ENCODE data around the gene PRR22.
"Not testable (repeated sequence)": the region's sequence is repeated elsewhere in the genome, so short reads cannot be mapped to it uniquely, and the experiment has no call there.

PRR22 gene

DNA sequence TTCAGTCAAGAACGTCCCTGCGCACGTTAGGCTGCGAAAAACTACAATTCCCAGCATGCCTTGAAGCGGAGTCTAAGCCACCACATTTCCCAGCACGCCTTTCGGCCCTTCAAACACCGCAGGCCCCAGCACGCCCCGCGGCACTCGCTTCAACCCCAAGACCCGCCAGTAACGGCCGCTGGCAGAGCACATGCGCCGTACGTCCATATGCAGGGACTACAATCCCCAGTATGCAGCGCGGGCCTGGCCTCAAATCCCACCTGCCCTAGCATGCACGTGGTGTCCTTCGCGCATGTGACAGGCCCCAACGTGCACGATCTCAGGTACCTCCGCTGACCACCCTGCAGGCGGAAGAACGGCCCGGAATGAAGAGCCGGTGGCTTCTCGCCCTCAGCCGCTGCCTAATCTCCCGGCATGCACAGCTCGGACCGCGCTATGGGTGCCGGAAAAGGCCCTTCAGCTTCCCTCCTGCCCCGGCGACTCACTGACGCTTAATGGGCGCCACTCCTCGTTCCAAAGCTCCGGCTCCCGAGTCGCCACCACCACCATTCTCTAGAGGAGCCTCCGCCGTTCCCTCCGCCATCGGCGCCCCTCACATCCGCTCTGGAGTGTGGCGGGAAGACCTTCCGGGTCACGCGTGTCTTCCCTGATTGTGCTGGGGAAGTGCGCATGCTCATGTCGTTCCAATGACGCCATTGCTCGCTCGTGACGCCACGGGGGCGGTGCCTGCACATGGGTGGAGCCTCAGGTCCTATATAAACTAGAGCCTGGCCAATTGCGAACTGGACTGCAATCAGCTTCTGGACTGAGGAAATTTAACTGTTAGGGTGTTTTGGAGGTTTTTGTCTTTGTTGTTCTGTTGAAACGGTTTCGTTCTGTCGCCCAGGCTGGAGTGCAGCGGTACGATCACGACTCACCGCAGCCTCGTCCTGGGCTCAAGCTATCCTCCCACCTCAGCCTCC is 6.3 kb upstream of the PRR22 start, which contains the start of gene DUS3L:
DUS3L (minus strand) TSS at position 605 of the 962 bp plus-strand sequence; CDS start at position 583, 22 bp downstream.
- DNase-seq: peak; percentile 93 to 95

DNA sequence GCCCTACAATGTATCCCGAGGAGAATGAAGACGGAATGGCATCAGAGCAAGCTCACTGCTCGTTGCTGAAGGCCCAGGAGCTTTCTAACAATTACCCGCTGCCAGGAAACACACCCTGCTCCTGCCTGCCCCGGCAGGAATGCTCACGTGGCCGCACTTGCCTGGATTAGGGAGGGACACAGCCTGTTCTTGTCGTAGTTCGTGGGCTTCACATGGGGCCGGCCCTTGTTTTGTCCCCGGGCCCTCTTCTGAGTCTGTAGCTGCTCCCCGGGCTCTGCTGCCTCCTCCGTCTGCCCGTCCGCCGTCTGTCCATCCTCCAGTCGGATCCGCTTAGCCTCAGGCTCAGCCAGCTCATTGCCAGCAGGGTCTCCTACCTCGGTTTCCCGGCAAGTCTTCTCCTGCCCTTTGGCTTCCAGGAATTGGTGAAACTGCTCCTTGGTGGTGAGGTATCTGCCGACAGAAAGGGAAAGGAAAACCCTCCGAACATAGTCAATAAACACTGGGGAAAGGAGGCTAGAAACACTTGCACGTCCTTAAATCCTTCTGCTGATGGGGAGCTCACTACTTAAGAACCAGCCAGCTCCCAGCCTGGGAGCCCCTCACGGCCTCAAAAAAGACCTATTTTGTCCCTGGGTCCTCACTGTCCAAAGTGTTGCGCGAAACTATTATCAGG is 5.5 kb upstream of the PRR22 start:
- no peak for DNase-seq

DNA sequence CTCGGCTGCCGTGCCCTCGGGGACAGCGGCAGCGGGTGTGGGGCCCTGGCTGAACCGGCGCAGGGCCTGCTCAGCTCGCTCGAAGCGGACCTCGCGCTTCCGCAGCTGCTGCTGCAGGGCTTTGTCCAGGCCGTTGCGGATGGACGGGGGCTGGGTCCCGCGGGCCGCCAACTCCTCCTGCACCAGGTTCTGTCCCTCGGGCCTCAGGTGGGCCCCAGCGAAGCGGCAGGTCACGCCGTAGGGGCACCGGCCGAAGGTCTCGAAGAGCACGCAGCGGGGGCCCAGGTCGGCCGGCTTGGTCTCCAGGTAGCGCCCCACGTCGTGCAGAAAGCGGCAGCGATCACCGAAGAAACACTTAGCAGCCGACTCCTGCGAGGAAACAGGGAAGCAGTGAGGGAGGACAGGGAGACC is 4.8 kb upstream of the PRR22 start:
- DNase-seq: no peak

DNA sequence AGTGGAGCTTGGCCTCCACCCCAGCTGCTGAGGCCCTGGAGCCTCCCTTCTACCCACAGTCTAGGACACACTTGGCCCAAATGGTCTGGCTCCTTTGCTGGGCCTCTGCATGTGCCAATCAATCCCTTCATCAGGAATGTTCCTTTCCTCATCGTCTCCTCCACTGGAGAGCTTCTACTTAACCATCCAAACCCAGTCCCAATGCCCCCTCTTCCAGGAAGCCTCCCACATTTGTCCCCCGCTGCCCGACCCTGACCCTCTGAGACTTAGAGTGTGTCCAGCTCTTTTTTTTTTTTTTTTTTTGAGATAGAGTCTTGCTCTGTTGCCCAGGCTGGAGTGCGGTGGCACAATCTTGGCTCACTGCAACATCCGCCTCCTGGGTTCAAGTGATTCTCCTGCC is 3.9 kb upstream of the PRR22 start:
- DNase-seq: no peak

DNA sequence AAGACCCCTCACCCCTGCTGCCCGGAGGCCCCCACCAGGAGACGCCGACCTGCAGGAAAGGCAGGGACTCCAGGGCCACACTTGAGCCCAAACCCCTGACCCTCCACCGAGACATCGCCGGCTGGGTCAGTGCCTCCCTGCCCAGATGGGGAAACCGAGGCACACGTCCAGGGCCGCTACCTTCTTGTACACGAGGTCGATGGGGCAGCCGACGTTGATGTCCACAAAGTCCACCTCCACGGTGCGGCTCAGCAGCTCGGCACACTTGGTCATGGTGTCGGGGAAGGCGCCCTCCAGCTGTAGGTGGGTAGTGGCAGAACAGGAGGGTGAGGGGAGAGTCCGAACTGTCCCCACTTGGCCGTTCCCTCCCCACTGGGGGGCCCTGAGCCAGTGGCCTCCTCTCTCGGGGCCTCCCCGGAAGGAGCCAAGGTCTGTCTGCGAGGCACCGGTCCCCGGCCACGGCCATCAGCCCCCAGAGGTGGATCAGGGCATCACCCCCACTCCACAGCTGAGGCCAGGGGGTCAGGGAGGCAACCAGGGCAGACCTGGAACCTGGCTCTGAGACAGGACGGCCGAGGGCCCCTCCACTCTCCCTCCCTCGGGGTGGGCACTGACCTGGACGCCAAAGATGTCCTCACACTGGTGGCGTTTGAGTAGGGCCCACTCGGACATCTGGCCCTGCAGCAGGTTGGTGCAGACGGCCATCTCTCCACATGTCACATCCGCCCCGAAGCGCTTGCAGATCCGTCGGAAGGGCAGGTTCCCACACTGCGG is 3.0 kb upstream of the PRR22 start:
- no peak for DNase-seq

DNA sequence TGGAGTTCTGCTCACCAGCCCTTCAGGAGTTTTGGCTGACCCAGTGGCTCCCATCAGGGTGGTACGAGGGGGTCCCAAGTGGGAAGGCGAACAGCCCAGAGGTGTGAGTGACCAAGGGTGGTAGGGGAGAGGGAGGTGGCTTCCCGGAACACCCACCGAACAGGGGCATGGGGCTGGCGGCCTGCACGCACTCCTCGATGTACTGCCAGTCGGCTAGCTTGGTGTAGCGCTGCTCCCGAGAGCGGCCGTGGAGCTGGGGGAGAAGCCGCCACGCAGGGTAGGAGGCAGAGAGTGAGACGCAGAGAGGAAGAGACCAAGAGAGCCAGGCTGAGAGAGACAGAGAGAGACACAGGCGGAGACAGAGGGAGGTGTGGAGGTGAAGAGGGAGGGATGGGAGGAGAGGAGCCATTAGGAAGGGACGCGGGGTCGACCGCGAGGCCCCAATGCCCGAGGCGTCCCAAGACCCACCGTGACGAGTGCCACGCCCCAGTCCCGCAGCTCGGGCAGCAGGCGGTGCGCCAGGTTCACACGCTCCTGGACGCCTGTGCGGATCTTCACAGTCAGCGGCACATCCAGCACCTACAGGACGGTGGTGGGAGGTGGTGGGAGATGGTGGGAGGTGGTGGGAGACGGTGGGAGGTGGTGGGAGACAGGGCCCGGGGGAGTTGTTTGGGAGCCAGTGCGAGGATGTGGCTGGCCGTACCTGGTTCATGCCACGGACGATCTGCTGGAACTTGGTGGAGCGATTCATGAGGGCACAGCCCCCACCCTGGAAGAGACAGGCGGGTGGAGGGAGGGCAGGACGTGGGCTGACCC is 2.3 kb upstream of the PRR22 start:
- DNase-seq: no peak

DNA sequence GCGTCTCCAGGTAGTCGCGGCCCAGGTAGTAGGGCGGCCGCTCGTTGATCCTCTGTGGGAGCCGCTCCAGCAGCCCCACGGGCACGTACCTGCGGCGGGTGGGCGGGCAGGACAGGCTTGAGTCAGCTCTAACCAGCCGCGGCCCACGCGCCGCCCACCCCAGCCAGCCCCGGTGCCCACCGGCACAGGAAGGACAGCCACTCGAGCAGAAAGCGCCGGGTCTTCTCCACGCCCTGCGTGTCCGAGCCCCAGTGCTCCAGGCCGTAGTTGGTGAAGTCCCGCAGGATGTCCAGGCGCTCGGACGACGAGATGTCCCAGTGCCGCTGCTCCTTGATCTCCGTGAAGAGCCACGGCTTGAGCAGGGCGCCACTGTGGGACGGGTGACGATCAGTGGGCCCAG is 877 bp upstream of the PRR22 start:
- no peak for DNase-seq

DNA sequence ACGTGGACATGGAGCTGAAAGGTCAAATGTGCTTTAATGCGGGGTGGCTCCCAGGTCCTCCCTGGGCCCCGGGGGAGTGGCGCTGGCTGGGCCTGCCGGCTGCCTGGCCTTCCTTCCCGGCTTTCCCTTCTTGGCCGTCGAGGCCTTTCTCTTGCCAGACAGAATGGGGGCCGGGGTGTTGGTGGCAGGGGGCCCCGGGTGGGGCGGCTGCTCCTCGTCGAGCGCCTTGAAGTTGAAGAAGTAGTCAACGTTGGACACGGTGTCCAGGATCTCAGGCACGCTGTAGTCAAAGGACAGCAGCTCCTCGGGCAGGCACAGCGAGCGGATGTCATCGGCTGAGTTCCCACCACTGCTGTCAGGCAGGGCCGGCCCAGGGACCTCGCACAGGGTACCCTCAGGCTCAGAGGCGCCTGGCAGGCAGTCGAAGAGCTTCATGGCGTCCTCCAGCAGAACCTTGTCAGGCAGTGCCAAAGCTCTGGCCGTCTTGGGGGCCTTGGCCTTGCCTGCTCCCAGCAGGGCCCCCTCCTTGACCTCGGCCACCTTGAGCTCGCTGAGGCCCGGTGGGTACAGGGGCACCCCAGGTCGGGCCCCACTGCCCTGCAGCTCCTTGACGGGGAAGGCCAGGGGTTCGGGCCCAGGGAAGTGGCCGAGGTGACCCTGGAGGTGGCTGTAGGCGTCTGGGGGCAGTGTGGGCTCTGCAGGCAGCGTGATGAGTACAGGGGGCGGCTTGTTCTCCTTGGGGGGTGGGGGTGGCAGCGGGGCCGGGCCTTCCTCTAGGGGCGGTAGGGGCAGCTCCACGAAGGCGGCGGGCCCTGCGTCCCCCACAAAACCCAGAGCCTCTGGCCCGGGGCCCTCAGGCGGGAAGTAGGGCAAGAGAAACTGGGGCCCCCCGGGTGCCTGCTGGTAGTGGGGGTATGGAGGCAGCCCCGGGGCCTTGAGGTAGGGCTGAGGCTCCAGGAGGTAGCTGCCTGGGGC is 1.3 kb downstream of the PRR22 start:
- no peak for DNase-seq

DNA sequence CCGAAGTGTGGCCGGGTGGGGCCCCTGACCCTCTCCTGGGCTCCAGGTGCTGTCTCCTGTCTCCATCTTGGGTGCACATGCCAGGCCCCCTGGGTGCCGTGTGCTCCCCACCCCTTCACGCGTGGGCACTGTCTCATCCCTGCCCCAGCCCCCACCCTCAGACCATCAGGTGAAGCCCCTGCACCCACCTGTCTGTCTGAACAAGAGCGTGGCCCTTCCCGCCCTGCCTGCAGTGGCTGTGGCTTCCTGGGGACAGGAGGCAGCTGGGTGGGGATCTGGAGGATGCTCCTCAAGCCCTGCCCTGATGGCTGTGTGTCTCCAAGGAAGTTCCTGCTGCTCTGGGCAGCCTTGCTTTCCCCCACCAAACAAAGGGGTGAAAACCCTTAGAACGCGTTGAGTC is 2.2 kb downstream of the PRR22 start:
- no peak for DNase-seq

DNA sequence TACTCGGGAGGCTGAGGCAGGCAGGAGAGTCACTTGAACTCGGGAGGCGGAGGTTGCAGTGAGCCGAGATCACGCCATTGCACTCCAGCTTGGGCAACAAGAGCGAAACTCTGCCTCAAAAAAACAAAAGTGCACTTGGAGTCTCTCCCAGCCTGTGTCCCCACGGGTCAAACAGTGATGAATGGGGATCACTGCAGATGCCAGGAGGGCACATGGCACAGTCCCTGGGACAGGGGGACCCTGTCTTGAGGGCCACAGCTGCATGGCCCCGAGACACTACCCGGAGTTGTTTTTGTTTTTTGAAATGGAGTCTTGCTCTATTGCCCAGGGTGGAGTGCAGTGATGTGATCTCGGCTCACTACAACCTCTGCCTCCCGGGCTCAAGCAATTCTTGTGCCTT is 3.6 kb downstream of the PRR22 start:
- DNase-seq: not testable (repeated sequence)

DNA sequence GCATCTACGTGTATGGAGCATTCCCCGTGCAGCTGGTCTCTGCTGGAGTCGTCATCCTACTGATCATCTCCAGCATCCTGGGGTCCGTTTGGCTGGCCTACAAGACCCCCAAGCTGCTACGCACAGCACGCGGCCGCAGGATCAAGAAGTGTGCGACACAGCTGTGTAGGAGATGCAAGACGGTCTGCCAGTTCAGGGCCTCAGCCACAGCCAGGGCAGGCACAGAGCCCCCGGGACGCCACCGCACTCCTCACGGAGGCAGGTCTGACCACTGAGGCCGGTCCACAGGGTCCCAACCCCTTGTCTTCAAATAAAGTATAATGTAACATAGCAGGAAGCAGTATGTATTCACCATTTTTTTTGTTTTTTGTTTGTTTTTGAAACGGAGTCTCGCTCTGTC is 6.1 kb downstream of the PRR22 start:
- no peak for DNase-seq

DNA sequence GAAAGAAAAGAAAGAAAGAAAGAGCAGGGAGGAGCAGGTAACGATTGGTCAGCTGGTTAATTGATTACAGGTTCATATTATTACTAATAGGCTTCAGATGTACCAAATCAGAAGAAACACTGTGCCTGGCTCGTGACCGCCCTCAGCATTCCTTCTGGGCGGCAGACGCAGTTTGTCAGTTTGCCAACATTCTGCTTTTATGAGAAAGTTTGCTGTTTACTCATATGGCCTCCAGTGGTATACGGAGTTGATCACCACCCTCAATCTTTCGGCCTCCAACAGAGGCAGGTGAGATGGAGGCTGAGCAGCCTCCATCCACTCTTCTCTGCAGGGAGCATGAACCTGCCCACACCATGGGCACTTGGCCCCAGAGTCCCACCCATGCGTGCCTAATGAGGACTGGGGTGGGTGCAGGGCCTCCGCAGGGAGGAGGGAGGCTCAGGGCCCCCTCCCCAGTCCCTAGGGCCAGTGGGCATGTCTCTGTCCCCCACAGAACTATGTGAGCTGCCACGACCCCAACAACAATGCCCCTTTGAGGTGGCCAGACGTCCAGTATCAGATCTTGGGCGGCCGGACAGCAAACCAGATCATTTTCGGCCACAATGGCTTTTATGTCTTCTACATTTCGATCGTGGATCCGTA is 8.8 kb downstream of the PRR22 start:
- no peak for DNase-seq

DNA sequence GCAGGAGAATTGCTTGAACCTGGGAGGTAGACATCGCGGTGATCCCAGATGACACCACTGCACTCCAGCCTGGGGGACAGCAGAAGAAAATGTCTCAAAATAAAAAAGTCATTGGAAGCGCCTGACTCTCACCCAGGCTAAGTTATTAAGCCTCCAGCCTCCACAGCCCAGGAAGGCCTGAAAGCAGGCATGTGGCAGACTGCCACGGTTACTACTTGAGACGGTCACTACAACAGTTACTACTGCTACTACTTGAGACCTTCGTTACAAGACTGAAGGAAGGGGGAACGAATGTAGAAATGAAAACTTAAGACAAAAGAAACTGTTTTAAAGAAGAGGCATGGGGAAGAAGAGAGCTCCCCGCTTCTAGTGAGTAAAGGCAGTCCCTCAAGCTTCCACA is 9.6 kb downstream of the PRR22 start:
- DNase-seq: no peak

DNA sequence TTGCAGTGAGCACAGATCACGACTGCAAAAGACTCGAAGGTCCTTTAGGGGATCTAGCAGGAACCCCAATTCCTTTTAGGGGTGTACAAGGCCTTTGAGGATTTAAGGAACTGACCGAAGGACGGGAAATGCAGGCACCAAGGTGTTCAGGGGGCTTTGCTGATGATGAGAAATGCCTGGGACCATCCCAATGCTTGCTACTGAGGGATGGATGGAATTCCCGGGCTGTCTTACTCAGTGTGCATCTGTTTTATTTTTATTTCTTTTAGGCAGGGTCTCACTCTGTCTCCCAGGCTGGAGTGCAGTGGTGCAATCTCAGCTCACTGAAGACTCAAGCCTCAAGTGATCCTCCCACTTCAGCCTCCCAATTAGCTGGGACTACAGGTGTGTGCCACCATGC is 11.3 kb downstream of the PRR22 start:
- DNase-seq: no peak

DNA sequence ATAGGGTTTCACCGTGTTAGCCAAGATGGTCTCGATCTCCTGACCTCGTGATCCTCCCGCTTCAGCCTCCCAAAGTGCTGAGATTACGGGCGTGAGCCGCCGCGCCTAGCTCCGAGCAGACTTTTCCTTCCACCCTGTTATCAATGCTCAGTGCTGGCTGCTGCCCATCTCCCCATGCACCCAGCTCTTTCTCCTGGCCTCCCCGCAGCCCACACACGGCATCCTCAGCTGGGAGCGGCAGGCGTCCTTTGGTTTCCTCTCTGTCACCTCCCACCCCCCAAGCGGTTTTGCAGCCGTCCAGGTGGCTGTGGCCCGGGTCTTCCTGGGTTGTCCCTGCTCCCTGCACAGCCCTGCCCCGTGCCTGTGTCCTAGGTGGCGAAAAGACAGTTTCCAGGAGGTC is 12.1 kb downstream of the PRR22 start:
- DNase-seq: no peak

DNA sequence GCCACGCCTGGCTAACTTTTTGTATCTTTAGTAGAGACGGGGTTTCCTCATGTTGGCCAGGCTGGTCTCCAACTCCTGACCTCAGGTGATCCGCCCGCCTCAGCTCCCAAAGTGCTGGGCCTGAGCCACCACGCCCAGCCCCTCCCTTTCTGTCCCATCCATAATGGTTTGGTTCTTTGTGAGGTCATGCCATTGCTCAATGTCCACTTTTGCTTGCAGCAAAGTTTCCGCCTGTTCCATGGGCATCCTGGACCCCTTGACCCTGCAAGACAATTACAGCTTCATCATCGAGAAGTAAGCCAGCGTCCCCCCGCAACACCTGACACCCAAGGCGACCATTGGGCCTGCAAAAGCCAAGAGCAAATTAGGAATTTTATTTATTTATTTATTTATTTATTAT is 16.6 kb downstream of the PRR22 start:
- no peak for DNase-seq

DNA sequence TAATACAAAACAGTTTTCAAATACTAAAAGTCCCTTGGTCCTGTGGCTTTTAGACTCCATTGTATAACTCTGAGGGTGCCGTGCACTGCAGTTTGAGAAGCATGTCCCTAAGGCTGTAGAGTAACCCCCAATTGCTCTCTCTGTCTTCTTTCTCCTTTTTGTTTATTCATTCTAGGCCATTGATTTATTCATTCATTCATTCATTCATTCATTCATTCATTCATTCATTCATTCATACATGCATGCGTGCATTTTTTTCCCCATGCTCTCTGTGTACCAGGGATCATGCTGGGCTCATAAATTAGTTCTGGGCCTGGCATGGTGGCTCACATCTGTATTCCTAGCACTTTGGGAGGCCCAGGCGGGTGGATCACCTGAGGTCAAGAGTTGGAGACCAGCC is 19.3 kb downstream of the PRR22 start:
- DNase-seq: no peak

DNA sequence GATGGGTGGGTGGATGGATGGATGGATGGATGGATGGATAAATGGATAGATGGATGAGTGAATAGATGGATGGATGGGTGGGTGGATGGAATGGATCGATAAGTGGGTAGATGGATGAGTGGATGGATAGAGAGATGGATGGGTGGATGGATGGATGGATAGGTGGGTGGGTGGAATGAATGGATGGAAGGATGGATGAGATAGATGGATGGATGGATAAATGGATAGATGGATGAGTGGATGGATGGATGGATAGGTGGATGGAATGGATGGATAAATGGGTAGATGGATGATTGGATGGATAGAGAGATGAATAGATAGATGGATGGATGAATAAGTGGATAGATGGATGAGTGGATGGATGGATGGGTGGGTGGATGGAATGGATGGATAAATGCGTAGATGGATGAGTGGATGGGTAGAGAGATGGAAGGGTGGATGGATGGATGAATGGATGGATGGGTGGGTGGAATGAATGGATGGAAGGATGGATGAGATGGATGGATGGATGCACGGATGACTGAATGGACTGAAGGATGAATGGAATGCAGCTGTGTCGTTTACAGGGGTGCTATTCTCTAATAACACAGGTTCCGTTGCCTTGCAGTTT is 21.8 kb downstream of the PRR22 start:
- DNase-seq: no peak

DNA sequence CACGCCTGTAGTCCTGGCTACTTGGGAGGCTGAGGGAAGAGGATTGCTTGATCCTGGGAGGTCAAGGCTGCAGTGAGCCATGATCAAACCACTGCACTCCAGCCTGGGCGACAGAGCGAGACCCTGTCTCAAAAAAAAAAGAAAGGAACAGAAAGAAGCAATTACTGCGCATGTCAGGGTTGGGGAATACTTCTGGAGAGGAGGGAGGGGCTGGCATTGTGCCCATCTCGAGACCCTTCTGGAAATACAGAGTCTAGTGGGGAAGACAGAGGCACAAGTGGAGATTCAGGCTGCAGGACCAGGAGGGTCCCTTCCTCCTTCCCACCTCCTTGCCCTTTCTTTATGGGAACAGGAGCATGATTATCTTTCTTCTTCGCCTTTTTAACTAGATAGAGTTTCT is 30.8 kb downstream of the PRR22 start:
- DNase-seq: no peak

DNA sequence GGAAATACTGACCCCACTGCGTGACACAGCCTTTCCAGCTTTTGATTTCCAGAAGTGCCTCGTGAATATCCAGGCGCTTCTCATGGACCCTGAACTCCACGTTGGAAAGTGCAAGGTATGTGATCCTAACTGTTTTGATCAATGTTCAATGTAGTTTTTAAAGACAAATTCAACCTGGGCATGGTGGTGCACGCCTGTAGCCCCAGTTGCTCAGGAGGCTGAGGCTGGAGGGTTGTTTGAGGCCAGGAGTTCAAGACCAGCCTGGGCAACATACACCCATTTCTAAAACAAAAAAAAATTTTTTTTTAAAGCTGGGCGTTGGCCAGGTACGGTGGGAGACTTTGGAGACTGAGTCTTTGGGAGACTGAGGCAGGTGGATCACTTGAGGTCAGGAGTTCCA is 32.8 kb downstream of the PRR22 start:
- no peak for DNase-seq

Measured in hippocampal formation (tissue), 2 donors.